ENCODE measurements around the gene NT5C3A.

The NT5C3A gene

GRCh38 chr7:33075818-33076518 lies 13.4 kb upstream of the NT5C3A start:
- in situ Hi-C loops (cut with MboI; ENCODE audit: low sequenced_read_pairs), result no loop called here

GRCh38 chr7:33073243-33073642 lies 10.7 kb upstream of the NT5C3A start:
- in situ Hi-C loops (cut with MboI; ENCODE audit: low sequenced_read_pairs), result no loop called here

- in situ Hi-C loops (cut with MboI; ENCODE audit: low sequenced_read_pairs), result no loop called here
These were observed 9.9 kb upstream of the NT5C3A start for GRCh38 chr7:33072471-33072870.

GRCh38 chr7:33070831-33071230 lies 8.3 kb upstream of the NT5C3A start:
- in situ Hi-C loops (cut with MboI; ENCODE audit: low sequenced_read_pairs), result no loop called here

- in situ Hi-C loops (cut with MboI; ENCODE audit: low sequenced_read_pairs), result no loop called here
These were observed 7.7 kb upstream of the NT5C3A start for GRCh38 chr7:33070277-33070676.

GRCh38 chr7:33067921-33068320 lies 5.3 kb upstream of the NT5C3A start:
- in situ Hi-C loops (cut with MboI; ENCODE audit: low sequenced_read_pairs), result no loop called here

- in situ Hi-C loops (cut with MboI; ENCODE audit: low sequenced_read_pairs), result no loop called here
These were observed 4.2 kb upstream of the NT5C3A start for GRCh38 chr7:33066771-33067170.

GRCh38 chr7:33065981-33066380 lies 3.4 kb upstream of the NT5C3A start:
- in situ Hi-C loops (cut with MboI; ENCODE audit: low sequenced_read_pairs), result no loop called here

GRCh38 chr7:33062782-33063443 lies 337 bp upstream of the NT5C3A start:
- in situ Hi-C loops (cut with MboI; ENCODE audit: low sequenced_read_pairs), result no loop called here

GRCh38 chr7:33061282-33061937 lies 1.2 kb downstream of the NT5C3A start:
- in situ Hi-C loops (cut with MboI; ENCODE audit: low sequenced_read_pairs), result no loop called here

- in situ Hi-C loops (cut with MboI; ENCODE audit: low sequenced_read_pairs), result no loop called here
These were observed 2.9 kb downstream of the NT5C3A start for GRCh38 chr7:33059635-33060034.

GRCh38 chr7:33055158-33055557 lies 7.4 kb downstream of the NT5C3A start:
- in situ Hi-C loops (cut with MboI; ENCODE audit: low sequenced_read_pairs), result no loop called here

- in situ Hi-C loops (cut with MboI; ENCODE audit: low sequenced_read_pairs), result no loop called here
These were observed 8.2 kb downstream of the NT5C3A start for GRCh38 chr7:33054261-33054964.

- in situ Hi-C loops (cut with MboI; ENCODE audit: low sequenced_read_pairs), result no loop called here
These were observed 8.9 kb downstream of the NT5C3A start for GRCh38 chr7:33053721-33054120.

GRCh38 chr7:33050535-33051318 lies 11.8 kb downstream of the NT5C3A start:
- in situ Hi-C loops (cut with MboI; ENCODE audit: low sequenced_read_pairs), result no loop called here

- in situ Hi-C loops (cut with MboI; ENCODE audit: low sequenced_read_pairs), result no loop called here
These were observed 13.9 kb downstream of the NT5C3A start for GRCh38 chr7:33048704-33049103.

- in situ Hi-C loops (cut with MboI; ENCODE audit: low sequenced_read_pairs), result no loop called here
These were observed 14.3 kb downstream of the NT5C3A start for GRCh38 chr7:33048257-33048656.

GRCh38 chr7:33044986-33045385 lies 17.6 kb downstream of the NT5C3A start:
- in situ Hi-C loops (cut with MboI; ENCODE audit: low sequenced_read_pairs), result no loop called here

GRCh38 chr7:33044401-33044718 lies 18.2 kb downstream of the NT5C3A start:
- in situ Hi-C loops (cut with MboI; ENCODE audit: low sequenced_read_pairs), result no loop called here

GRCh38 chr7:33043501-33044400 lies 18.8 kb downstream of the NT5C3A start:
- in situ Hi-C loops (cut with MboI; ENCODE audit: low sequenced_read_pairs), result no loop called here

Measured in HL-60/S4 treated with retinoic acid at 250 ng/mL for 4 days and 3 days (cell line).